CD4-positive, alpha-beta T cell treated with Interleukin-2 at 100 ng/mL for 4 hours (primary cell): ENCODE data around the gene ARFIP1.

ENCODE experiments used
- DNase-seq: peaks from one replicate; pipeline ENCODE4 v3.0.0-alpha.2; 2020; ENCODE audit warnings: low spot score

Gene ARFIP1

DNA sequence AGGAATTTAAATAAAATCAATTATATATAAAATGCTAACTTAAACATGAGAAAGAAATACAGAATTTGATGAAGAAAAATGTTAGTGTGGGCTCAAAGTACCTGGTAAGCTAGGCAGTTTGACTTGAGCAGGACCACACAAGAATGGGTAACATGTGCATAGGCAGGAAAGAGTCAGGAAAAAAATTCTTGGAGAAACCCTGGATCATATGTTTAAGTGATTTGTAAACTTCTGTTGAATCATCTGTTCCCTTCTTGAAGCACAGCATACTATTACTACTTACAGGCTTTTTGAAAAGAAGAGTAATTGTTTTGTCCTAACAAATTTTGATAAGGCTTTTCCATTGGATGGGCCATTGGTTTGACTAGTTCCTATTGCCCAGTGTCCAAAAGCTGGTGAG lies 118.9 kb downstream of the ARFIP1 start:
- no peak for DNase-seq

DNA sequence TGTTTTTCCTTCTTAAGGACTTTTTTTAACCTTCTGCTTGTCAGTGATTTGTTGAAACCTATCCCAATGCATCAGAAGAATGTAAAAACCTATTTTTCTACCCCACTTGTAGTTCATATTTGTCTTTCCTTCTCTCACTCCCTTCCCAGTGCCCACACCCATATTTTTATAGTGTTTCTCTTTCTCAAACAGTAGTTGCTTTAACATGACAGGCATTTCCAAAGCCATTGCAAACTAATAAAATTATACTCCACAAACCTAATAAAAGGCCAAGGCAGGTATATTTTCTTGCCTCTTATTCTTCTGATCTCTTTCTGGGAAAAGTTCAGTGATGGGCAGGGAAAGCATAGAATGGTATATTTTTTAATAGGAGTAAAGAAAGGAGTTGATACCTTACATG lies 120.6 kb downstream of the ARFIP1 start:
- DNase-seq = no peak

DNA sequence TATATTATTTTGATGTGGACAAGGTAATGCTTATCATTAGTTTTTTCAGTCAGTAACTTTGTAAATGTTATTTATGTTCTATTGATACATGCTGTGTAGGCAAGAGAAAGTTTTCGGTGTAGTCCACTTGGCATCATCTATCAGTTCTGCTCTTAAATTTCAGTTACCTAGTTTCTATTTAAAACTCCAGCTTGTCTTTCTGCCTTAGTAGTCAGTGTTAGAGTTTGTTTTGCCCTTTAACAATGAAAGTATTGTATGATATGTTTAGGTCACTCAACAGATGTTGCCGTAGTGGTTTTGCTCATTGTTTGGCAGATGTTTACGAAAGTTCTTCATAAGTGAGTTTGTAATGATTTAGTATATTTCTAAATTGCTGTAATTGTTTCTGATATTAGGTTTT lies 121.5 kb downstream of the ARFIP1 start:
- no peak for DNase-seq

DNA sequence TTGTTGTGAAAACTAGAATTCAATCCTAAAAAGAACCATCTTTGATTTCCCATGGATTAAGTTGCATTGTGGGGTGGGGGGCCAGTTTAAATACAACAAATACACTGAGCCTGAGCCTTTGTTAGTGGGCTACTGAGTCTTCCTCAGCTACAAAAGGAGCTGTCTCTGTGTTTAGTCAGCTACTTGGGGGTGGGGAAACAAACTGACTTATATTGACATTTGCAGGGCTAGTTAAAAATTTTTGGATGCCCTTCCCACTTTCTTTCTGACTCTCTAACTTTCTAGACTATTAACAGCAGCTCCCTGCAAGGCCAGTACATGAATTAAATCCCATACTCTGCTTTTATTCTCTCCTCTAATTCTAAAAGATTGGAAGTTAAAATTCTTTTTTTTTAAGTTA lies 123.9 kb downstream of the ARFIP1 start:
- no peak for DNase-seq

- DNase-seq = no peak
Observed at GRCh38 chr4:152909901-152910300, 130.1 kb downstream of the ARFIP1 start.

DNA sequence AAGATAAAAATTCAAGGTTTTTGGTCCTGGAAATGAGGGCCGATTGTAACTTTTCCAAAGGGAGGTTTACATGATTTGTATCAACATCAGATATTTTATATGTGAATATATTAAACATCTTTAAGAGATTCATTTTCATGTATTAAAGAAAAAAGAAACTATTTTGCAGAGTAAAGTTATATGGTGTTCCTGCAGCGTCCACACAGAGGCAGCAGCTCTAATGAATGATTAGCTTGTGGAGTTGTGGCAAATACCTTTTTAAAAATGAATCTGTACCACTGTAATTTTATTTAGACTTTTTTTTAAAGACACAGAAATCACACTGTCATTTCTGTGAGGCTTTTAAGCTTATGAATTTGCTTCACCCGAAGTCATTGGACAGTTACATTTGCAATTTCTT lies 130.8 kb downstream of the ARFIP1 start:
- no peak for DNase-seq

DNA sequence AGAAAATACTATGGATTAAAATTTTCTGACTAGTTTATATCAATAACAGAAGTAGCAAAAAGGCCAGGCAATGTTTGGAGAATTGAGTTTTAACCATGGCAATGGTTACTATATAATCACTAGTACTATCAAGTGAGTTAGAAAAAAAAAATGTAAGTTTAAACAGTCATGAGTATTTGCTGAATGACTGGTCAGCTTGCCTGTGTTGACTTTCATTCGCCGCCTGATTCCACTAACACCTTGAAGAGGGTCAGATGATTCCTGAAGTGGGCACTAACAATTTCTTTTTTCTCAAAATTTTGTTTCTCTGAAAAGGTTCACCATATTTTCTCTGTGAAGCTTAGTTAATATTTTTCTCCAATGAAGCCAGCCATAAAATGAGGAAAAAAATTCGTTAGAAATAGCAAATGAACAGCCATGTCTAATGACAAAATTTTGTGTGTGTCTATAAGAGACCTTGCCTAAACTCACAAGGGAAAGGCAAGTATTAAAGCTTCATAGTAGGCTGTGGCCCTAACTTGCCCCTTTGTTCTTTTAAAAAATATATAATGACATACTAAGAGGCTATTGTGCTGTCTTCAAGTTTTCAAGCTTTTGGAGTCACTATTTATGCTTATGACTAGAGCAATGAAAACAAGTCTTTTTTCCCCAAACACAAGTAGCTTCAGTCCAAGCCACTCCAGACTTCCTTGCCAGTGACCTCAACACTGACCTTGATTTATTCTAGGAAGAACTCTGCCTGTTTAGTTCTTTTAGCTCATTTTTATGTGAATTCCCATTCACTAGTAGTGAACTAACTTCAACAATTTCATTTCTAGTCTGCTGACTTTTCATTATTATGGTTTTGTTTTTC lies 138.0 kb downstream of the ARFIP1 start:
- no peak for DNase-seq

DNA sequence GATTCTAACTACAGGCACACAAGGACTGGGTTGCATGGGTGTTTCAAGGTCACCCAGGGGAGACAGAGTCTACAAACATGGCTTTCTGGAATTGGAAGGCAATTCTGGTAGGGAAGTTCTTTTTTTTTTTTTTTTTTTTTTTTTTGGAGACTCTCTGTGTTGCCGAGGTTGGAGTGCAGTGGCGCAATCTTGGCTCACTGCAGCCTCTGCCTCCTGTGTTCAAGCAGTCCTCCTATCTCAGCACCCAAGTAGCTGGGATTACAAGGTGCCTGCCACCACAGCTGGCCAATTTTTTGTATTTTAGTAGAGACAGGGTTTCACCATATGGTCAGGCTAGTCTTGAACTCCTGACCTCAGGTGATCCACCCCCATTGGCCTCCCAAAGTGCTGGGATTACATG lies 140.1 kb downstream of the ARFIP1 start:
- DNase-seq = no peak

DNA sequence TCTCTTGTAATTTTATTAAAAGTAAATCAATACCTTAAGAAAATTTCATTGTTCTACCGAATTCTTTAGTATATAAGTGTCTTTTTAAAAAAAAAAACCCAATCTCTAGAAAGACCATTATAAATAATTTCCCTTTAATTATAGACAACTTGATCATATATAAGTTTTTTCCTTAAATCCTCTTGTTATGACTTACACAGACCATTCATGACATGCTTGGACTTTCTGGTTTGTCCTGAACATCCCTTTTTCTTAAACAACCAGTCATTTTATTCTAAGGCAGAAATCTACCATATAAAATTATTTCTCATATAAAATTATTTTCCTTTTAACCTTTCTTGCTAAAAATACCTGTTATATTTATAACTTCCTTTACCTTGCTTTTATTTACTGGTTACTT lies 141.0 kb downstream of the ARFIP1 start:
- DNase-seq = no peak

DNA sequence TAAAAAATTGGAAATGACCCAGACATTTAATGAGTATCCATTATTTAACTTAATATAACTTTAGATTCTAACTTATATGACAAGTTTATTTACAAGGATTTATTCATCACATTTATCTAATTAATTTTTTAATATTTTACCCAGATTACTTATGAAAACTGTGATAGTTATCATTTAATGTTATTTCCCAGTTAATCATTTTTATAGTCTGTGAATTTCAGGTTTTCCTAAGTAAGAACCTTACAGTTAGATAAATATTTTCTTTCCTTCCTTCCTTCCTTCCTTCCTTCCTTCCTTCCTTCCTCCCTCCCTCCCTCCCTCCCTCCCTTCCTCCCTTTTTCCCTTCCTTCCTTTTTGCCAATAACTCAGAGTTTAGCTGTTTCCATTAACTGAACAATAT lies 141.5 kb downstream of the ARFIP1 start:
- DNase-seq = no peak

DNA sequence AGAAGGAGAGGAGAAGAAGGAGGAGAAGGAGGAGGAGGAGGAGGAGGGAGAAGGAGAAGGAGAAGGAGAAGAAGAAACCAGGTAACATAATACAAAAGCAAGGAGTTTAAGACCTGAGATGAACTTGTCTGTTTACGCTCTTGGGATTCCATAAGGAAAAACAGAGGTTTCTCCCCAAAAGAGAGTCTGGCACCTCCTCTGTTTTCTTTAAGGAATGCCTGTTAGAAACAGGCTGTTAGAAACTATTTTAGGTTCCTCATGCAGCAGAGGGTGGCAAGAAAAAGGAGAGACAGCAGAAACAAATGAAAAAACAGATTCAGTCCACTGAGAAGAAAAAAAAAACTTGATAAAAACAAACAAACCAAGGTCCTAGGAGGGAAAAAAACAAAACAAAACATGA lies 146.1 kb downstream of the ARFIP1 start:
- DNase-seq = no peak

GRCh38 chr4:152926959-152927358 lies 147.2 kb downstream of the ARFIP1 start:
- DNase-seq = no peak

DNA sequence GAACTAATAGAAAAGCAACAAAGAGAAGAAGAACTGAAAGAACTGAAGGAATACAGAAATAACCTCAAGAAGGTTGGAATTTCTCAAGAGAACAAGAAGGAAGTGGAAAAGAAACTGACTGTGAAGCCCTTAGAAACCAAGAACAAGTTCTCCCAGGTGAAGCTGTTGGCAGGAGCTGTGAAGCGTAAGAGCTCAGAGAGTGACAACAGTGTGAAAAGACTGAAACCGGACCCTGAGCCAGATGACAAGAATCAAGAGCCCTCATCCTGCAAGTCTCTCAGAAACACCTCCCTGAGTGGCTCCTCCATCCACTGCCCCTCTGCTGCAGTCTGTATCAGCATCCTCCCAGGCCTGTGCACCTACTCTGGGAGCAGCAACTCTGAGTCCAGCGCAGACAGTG lies 148.0 kb downstream of the ARFIP1 start:
- no peak for DNase-seq

- no peak for DNase-seq
Observed at GRCh38 chr4:152928286-152928685, 148.5 kb downstream of the ARFIP1 start.

GRCh38 chr4:152929888-152930287 lies 150.1 kb downstream of the ARFIP1 start:
- DNase-seq = no peak

DNA sequence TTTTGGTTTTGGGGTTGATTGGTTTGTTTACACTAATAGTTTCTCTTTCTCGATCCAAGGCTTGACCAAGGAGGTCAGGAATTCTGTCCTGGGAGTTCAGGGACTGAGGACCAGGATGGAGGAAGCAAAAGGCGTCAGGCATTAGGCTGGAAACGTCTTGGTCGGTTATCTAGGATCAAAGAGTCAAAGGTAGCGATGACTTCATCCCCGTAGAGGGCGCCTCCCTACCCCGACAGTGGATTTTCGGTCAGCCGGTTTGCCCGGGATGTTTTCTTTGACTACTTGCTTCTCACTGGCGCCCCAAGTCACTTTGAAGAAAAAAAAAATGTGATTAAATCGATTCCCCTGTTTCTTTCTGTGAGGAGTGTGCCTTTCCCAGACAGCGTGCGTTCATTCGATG lies 155.4 kb downstream of the ARFIP1 start:
- DNase-seq = no peak

- DNase-seq = no peak
Observed at GRCh38 chr4:152935631-152936445, 156.1 kb downstream of the ARFIP1 start, which contains the start of gene FHDC1. Gene FHDC1 (plus strand): TSS chr4:152936323. CDS start chr4:152943058, 6,735 bp downstream.

DNA sequence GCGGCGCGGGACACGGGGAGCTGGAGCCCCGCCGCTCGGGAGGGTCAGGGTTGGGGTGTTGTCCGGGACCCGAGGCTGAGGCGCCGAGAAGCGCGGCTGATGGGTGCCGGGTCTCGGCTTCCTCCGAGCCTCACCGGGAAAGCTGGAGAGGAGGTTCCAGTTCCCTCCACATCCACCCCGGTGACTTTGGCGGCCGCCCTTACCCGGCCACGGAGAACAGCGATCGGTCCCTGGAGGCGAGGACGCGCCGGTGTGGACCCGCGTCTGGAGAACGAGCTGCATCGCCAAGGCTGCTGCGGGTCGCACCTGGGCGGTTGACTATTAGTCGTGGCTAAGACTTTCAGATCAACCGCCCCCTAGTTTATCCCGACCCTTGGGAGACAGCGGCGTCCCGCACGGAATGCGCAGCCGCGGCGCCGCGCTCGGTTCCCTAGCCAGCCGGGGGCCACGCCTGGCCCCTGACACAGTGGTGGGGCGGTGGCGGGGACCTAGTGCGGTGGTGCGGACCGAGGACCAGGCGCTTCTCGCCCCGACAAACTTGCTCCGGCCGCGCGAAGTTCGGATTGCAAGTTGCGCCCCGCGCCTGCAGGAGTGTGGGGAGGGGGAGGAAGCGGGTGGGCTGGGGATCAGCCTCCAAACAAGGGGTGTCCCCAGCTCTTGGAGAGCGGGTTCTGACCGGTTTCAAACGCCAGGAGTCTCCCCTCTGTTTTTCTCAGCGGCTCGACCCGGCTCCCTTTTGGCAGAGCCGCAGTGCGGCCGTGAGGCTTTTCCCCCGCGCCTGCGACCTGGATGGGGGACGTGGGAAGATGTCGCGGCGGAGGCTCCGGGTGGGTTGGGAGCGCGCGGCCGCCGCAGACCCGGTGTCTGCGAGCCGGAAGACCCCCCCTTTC lies 156.9 kb downstream of the ARFIP1 start:
- DNase-seq = no peak

DNA sequence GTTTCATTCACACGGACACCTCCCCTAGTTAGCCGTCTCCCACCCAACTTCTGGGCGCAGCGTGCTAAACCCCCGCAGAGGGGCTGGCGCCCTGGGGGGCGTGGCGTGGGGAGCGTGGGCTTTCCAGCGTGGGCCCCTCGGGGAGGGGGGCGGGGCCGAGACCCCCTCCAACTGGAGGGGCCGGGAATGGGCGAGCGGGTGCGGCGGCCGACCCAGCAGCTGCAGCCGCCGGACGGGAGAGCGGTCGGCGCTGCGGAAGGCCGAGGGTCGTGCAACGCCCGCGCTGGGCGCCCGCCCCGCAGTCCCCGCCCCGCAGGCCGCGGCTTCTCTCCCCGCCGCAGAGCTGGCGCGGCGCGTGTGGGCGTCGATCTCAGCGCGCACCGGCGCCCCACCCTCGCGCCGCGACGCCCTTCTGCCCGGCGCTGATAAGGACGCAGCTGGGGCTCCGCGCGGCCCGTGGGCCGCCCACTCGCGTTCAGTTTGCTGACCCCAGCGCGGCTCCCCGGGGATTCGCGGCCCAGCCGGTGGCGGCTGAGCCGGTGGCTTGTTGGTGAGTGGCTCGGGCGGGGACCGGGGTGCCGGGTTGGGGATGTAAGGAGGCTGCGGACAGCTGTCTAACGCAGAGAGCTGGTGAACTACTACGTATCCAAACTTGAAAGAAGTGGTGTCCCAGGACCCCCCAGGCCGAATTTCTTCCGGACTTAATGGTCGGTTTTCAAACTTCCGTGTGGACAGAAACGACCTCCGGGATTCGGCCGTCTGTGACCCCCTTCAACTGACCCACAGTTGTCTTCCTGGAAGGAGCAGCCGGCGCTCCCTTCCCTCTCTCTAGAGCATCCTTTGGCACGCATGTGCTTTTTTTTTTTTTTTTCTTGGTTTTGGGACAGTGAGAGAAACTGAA lies 157.8 kb downstream of the ARFIP1 start:
- no peak for DNase-seq

DNA sequence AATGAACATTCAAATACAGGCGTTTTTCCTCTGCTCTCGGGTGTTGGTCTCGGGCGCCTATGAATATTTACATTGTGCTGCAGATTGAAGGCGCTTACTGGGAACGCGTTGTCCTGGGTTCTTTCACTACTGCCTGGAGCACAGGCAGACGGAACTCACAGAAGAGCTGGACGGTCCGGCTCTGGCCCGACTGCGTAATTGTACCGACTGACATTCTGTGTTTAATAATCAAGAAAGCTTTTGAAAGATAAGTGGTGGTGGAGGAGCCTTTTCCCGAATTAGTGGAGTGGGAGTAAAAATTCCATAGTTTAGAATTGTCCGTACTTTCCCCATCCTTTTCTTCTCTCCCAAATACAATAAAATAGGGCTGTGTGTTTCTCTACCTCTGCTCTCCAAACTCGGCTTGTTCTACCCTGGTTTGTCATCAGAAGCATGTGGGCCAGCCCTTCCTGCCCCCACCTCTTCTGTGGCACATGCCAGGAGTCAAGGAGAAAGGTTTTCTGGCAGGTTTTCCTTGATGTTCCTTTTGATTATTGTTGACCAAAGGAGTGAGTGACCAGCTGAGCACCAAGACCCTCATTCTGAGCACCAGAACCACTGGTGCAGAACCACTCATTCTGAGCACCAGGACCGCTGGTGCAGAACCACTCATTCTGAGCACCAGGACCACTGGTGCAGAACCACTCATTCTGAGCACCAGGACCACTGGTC lies 158.6 kb downstream of the ARFIP1 start:
- DNase-seq = no peak

DNA sequence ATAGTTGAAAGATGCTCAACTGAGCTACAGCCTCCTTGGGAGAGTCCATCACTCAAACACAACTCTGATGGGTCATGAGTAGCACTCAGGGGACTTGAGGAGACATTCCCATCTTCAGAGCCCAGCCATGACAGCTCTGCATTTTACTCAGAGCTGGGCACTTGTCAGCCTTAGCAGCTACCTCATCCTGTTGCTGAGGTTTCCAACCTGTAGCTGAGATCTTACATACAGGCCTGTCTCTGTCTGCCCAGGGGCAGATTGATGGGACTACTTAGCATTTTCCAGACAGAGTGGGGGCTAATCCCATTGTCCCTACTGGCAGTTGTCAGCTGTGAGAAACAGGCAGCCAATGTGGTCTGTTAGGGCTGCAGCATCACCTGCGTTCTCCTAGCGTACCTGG lies 159.9 kb downstream of the ARFIP1 start:
- DNase-seq = no peak
